Measurements from ENCODE around the gene CEP57L1.
"Not testable (repeated sequence)": the region's sequence is repeated elsewhere in the genome, so short reads cannot be mapped to it uniquely, and the experiment has no call there.

- not testable (repeated sequence) for TF ChIP-seq POLR2A, CTCF (IDR thresholded peaks at IDR 0.05)
These were observed 11.2 kb upstream of the CEP57L1 start for GRCh38 chr6:109084146-109084545.
